ENCODE data around the gene UBTF.

The UBTF gene

GRCh38 chr17:44167181-44167861 lies 52.2 kb downstream of the UBTF start:
- no peak for DNase-seq

GRCh38 chr17:44164476-44164875 lies 55.0 kb downstream of the UBTF start:
- no peak for DNase-seq

- peak; percentile 85 for DNase-seq
Measured at GRCh38 chr17:44159519-44160210, 59.8 kb downstream of the UBTF start.

- DNase-seq: no peak
Measured at GRCh38 chr17:44155488-44155887, 64.0 kb downstream of the UBTF start.

All from hematopoietic multipotent progenitor cell treated with erythropoietin and hydrocortisone succinate and interleukin-3 and kit ligand, for 4 days (in vitro differentiated cells).